Peyer's patch (tissue), 4 donors: ENCODE results near the gene SNX6.

Experiments used
- CTCF ChIP-seq, 6 experiments: fragments of 450-650 bp in 4 of 6; fragments of 200-600 bp in 2 of 6; sonication (generic) in 1 of 6; IDR thresholded peaks; one replicate each; pipeline ENCODE4 v1.5.1; 2017 to 2019; ENCODE audit warnings: antibody characterized with exemption in 6 of 6, mild to moderate bottlenecking in 3 of 6, moderate library complexity in 1 of 6
- POLR2A ChIP-seq, 2 donors: fragments of 450-650 bp; IDR thresholded peaks; one replicate each; pipeline ENCODE4 v1.5.1; 2017; ENCODE audit warnings: antibody characterized with exemption in 2 of 2, mild to moderate bottlenecking in 2 of 2, moderate library complexity in 2 of 2

- TF ChIP-seq CTCF (IDR thresholded peaks at IDR 0.05): no peak
- TF ChIP-seq POLR2A (IDR thresholded peaks at IDR 0.05): no peak
These were observed 75.3 kb downstream of the SNX6 start for GRCh38 chr14:34554540-34555250.
